Keratinocyte (primary cell): ENCODE results near the gene KIF26A. TPM values are rescaled to one million over a fixed set of nuclear protein-coding genes. Genes with fewer than 3 reads are reported as not detected.

Experiments used
- DNase-seq: peaks from one replicate; pipeline ENCODE4 v3.0.0-alpha.2; 2011; ENCODE audit warnings: low read depth, missing footprints, low spot score
- FAIRE-seq: peaks from 2 replicates; lab custom pipeline; 2011; peaks lifted over from hg19 to GRCh38; lab: Jason Lieb, UNC
- H2AFZ ChIP-seq: 2 replicates; pipeline ENCODE4 v1.6.0; 2012; ENCODE audit warnings: low read length, control low read depth, inconsistent platforms; ENCODE audit not compliant: control insufficient read depth
- H3K27ac ChIP-seq: 2 replicates; pipeline ENCODE4 v1.5.1; 2011; ENCODE audit warnings: low read length; ENCODE audit not compliant: control insufficient read depth, insufficient read depth
- H3K27me3 ChIP-seq: 3 replicates; pipeline ENCODE4 v1.6.0; 2011; ENCODE audit warnings: low read length; ENCODE audit not compliant: control insufficient read depth, insufficient read depth; ENCODE audit errors: extremely low read depth
- H3K36me3 ChIP-seq, 2 experiments: 2 replicates in 1 of 2; 3 replicates in 1 of 2; pipeline ENCODE4 v1.5.1; 2011; ENCODE audit warnings: low read length in 2 of 2, mild to moderate bottlenecking in 1 of 2; ENCODE audit not compliant: control insufficient read depth in 2 of 2, insufficient read depth in 2 of 2; ENCODE audit errors: extremely low read depth in 1 of 2
- H3K4me1 ChIP-seq: 3 replicates; pipeline ENCODE4 v1.5.1; 2011; ENCODE audit warnings: low read length; ENCODE audit not compliant: control insufficient read depth, insufficient read depth; ENCODE audit errors: extremely low read depth
- H3K4me2 ChIP-seq: 3 replicates; pipeline ENCODE4 v1.6.0; 2011; ENCODE audit warnings: low read depth, low read length; ENCODE audit not compliant: control insufficient read depth, insufficient read depth; ENCODE audit errors: extremely low read depth
- H3K4me3 ChIP-seq, 3 experiments: fragments of 200-600 bp in 1 of 3; sonication (generic) in 1 of 3; 2 replicates in 2 of 3; 3 replicates in 1 of 3; pipeline ENCODE4 v1.5.1; 2011 to 2016; ENCODE audit warnings: low read length in 3 of 3, mild to moderate bottlenecking in 3 of 3, control low read depth in 2 of 3, inconsistent platforms in 1 of 3, low read depth in 1 of 3, mixed read lengths in 1 of 3, mixed run types in 1 of 3, moderate library complexity in 1 of 3; ENCODE audit not compliant: control insufficient read depth in 2 of 3, insufficient read depth in 2 of 3; ENCODE audit errors: extremely low read depth in 1 of 3
- H3K79me2 ChIP-seq: 2 replicates; pipeline ENCODE4 v1.6.0; 2012; ENCODE audit warnings: low read length; ENCODE audit not compliant: control insufficient read depth, insufficient read depth
- H3K9ac ChIP-seq: 3 replicates; pipeline ENCODE4 v1.6.0; 2011; ENCODE audit warnings: low read length; ENCODE audit not compliant: control insufficient read depth, insufficient read depth; ENCODE audit errors: extremely low read depth
- H3K9me1 ChIP-seq: 3 replicates; pipeline ENCODE4 v1.6.0; 2011; ENCODE audit warnings: low read length; ENCODE audit not compliant: control insufficient read depth, insufficient read depth; ENCODE audit errors: extremely low read depth
- H3K9me3 ChIP-seq: 2 replicates; pipeline ENCODE4 v1.5.1; 2012; ENCODE audit warnings: low read depth, low read length; ENCODE audit not compliant: control insufficient read depth
- H4K20me1 ChIP-seq: 3 replicates; pipeline ENCODE4 v1.6.0; 2011; ENCODE audit warnings: low read length; ENCODE audit not compliant: control insufficient read depth, insufficient read depth; ENCODE audit errors: extremely low read depth
- EZH2 ChIP-seq: IDR thresholded peaks from one replicate; pipeline ENCODE4 v1.6.1; 2012; ENCODE audit warnings: inconsistent platforms, mild to moderate bottlenecking, low read length, moderate library complexity
- dilution Hi-C: fragments of 300-500 bp; cut with MboI; formaldehyde crosslinking; loops from one replicate; pipeline ENCODE4 v1.7.0; 2020; ENCODE audit warnings: low sequenced_read_pairs; ENCODE audit not compliant: extremely low pct_ligation_motif_present
- polyA plus RNA-seq, 5 experiments: library from polyadenylated mRNA; depleted of rRNA in 3 of 5; stranded (reverse) in 3 of 5; stranded (forward) in 1 of 5; unstranded in 1 of 5; fragments of >200 nt; gene quantifications; 1 replicate in 1 of 5; 2 replicates in 3 of 5; 3 replicates in 1 of 5; pipeline versions ENCODE4 v1.2.1 to v1.2.3, GENCODE V29; 2011 to 2012; ENCODE audit warnings: missing spikeins in 2 of 5, low read depth in 1 of 5, low replicate concordance in 1 of 5
- TF ChIP-seq, protein P1 (sequence below), 3 experiments: IDR thresholded peaks in 1 of 3; conservative IDR thresholded peaks in 1 of 3; optimal IDR thresholded peaks in 1 of 3; 2 replicates in 2 of 3; 3 replicates in 1 of 3; pipeline versions ENCODE3 to v1.5.1; 2011; ENCODE audit warnings: low read length in 3 of 3, mild to moderate bottlenecking in 3 of 3, moderate library complexity in 2 of 3, control low read depth in 1 of 3, inconsistent platforms in 1 of 3; ENCODE audit not compliant: insufficient read depth in 2 of 3; ENCODE audit errors: extremely low read depth in 1 of 3

Gene KIF26A
- polyA plus RNA-seq, 1 donor (not counting 4 experiments of a cell fraction or from before 2014, with no cell fraction given): 0.07 TPM

DNA sequence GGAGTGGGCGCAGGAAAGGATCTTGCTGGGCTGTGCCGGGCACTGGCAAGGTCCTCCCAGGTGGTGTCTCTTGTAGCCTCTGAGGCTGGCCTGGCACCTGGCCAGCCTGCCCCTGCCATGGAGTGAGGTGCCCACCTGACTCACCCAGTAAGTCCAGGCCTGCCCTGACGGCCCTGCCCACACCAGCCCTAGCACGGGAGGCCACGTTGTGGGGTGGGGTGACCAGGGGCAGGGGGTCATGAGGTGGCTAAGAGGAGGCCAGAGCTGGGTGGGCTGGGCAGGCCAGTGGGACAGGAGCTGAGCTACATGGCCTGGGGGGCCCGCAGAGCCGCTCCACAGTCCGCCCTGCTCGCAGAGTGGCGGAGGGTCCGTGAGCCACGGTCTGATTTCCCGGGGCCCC lies 45.4 kb downstream of the KIF26A start:
- Histone ChIP-seq H3K79me2 (no peaks in the 10 kb centered on the region), H3K27ac (no peak overlapping the region), H3K36me3 (no peaks in the 10 kb centered on the region), H3K9me1 (no peaks in the 10 kb centered on the region), H3K9me3 (no peaks in the 10 kb centered on the region), H3K4me2 (no peak overlapping the region), H3K27me3 (peaks cover 23% of the 10 kb centered on the region), H3K9ac (no peak overlapping the region), H4K20me1 (no peaks in the 10 kb centered on the region), H2AFZ (no peak overlapping the region), H3K4me1 (peaks cover 14% of the 10 kb centered on the region), H3K4me3 (no peak overlapping the region)
- no peak for DNase-seq
- FAIRE-seq: no peak
- dilution Hi-C loops: no loop called here
- no peak for TF ChIP-seq EZH2
- TF ChIP-seq, protein P1, sequence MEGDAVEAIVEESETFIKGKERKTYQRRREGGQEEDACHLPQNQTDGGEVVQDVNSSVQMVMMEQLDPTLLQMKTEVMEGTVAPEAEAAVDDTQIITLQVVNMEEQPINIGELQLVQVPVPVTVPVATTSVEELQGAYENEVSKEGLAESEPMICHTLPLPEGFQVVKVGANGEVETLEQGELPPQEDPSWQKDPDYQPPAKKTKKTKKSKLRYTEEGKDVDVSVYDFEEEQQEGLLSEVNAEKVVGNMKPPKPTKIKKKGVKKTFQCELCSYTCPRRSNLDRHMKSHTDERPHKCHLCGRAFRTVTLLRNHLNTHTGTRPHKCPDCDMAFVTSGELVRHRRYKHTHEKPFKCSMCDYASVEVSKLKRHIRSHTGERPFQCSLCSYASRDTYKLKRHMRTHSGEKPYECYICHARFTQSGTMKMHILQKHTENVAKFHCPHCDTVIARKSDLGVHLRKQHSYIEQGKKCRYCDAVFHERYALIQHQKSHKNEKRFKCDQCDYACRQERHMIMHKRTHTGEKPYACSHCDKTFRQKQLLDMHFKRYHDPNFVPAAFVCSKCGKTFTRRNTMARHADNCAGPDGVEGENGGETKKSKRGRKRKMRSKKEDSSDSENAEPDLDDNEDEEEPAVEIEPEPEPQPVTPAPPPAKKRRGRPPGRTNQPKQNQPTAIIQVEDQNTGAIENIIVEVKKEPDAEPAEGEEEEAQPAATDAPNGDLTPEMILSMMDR (optimal IDR thresholded peaks at IDR 0.05 in 1 of 3, IDR thresholded peaks at IDR 0.05 in 1 of 3, conservative IDR thresholded peaks at IDR 0.05 in 1 of 3; ENCODE audit: extremely low read depth in 1 of 3, insufficient read depth in 2 of 3, low read length in 3 of 3): no peak

DNA sequence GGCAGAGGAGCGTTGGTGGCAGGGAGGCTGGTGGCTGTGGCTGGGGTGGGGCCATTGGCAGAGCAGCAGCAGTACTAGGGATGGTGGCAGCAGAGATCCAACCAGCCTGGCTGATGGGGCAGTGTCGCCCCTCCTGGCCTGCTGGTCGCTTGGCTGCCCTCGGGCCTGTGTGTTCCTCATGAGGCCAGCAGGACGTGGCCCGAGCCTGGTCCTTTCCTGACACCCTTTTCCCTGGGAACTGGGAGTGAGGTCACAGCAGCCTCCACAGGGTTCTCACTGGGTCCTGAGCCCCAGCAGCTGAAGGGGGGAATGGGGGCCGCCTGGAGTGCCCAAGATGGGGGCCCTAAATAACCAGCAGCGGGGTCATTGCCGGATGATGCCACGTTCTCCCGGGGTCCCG lies 46.1 kb downstream of the KIF26A start:
- H3K79me2 ChIP-seq: no peaks in the 10 kb centered on the region
- H3K9ac ChIP-seq: no peak overlapping the region

More for the DNA sequence above, 46.1 kb downstream of the KIF26A start:
- Histone ChIP-seq H3K4me2 (no peak overlapping the region), H3K4me1 (peaks cover 14% of the 10 kb centered on the region), H3K36me3 (no peaks in the 10 kb centered on the region), H3K4me3 (no peak overlapping the region), H4K20me1 (no peaks in the 10 kb centered on the region), H3K27me3 (peaks cover 27% of the 10 kb centered on the region), H3K9me1 (no peaks in the 10 kb centered on the region), H3K27ac (no peak overlapping the region), H3K9me3 (no peaks in the 10 kb centered on the region), H2AFZ (no peak overlapping the region)
- dilution Hi-C loops: no loop called here
- no peak for TF ChIP-seq EZH2
- TF ChIP-seq, protein P1 (optimal IDR thresholded peaks at IDR 0.05 in 1 of 3, IDR thresholded peaks at IDR 0.05 in 1 of 3, conservative IDR thresholded peaks at IDR 0.05 in 1 of 3; ENCODE audit: extremely low read depth in 1 of 3, insufficient read depth in 2 of 3, low read length in 3 of 3): no peak
- DNase-seq (no peak), FAIRE-seq (no peak)
